ENCODE results near the gene TUBB2B.

DNA sequence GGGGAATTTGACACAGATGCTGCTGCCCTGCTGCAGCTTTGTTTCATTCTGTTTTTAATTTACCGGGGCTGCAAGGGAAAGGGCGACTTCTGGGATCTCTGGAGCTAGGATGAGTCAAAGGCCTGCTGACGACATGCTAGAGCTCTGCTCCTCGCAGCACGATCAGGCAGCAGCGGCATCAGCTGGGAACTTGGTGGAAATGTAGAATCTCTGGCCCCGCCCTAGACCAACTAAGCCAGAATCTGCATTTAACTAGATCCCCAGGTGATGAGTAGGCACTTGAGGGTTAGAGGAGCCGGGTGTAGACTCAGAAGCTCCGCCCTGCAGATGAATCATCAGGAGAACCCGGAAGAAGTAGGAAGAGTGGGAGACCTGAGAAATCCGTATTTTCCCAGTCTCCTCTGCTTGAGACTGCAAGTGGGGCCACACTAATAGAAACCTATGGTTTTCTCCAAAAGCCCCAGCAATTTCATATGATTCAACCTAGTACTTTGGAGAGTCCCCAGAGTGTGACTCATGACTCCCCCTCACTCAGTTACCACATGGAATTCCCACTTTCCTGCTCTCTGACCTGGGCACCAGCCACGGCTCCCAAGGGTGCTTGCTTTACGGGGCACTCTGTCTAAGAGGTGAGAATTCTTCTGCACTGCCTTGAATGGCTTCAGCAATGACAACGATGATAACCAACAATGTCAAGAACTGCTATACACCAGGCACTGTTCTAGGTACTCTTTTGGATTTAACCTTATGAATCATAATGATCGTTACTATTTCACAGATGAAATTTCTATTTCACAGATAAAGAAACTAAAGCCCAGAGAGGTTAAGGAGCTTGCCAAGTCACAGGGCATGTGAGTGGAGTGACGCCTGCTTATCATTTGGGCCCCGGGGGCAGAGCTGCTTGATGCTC is 18.1 kb downstream of the TUBB2B start:
- TF ChIP-seq, protein P1, sequence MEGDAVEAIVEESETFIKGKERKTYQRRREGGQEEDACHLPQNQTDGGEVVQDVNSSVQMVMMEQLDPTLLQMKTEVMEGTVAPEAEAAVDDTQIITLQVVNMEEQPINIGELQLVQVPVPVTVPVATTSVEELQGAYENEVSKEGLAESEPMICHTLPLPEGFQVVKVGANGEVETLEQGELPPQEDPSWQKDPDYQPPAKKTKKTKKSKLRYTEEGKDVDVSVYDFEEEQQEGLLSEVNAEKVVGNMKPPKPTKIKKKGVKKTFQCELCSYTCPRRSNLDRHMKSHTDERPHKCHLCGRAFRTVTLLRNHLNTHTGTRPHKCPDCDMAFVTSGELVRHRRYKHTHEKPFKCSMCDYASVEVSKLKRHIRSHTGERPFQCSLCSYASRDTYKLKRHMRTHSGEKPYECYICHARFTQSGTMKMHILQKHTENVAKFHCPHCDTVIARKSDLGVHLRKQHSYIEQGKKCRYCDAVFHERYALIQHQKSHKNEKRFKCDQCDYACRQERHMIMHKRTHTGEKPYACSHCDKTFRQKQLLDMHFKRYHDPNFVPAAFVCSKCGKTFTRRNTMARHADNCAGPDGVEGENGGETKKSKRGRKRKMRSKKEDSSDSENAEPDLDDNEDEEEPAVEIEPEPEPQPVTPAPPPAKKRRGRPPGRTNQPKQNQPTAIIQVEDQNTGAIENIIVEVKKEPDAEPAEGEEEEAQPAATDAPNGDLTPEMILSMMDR (conservative IDR thresholded peaks at IDR 0.05; ENCODE audit: low read length): no peak
- no peak for TF ChIP-seq EZH2phosphoT487 (IDR thresholded peaks at IDR 0.05; ENCODE audit: borderline replicate concordance, low read depth, low read length)

All from OCI-LY7 (cell line).